Suprapubic skin (tissue), 4 donors: ENCODE measurements around the gene WDR77. TPM values are rescaled to one million over a fixed set of nuclear protein-coding genes. Genes with fewer than 3 reads are reported as not detected.

Experiments used
- DNase-seq, 2 donors: peaks; one replicate each; pipeline ENCODE4 v3.0.0-alpha.2; 2019; ENCODE audit warnings: low spot score in 2 of 2
- H3K27ac ChIP-seq: fragments of 200-600 bp; sonication (generic); one replicate; pipeline ENCODE4 v1.5.1; 2019
- H3K27me3 ChIP-seq: fragments of 200-600 bp; sonication (generic); one replicate; pipeline ENCODE4 v1.5.1; 2019
- H3K36me3 ChIP-seq: fragments of 200-600 bp; sonication (generic); one replicate; pipeline ENCODE4 v1.5.1; 2019
- H3K4me1 ChIP-seq: fragments of 200-600 bp; sonication (generic); one replicate; pipeline ENCODE4 v1.5.1; 2019
- H3K4me3 ChIP-seq: fragments of 200-600 bp; sonication (generic); one replicate; pipeline ENCODE4 v1.5.1; 2019; ENCODE audit warnings: mild to moderate bottlenecking
- H3K9me3 ChIP-seq: fragments of 200-600 bp; sonication (generic); one replicate; pipeline ENCODE4 v1.5.1; 2019
- CTCF ChIP-seq, 2 donors: fragments of 200-600 bp in 1 of 2; fragments of 450-650 bp in 1 of 2; sonication (generic) in 1 of 2; IDR thresholded peaks; one replicate each; pipeline ENCODE4 v1.5.1; 2016 to 2019; ENCODE audit warnings: antibody characterized with exemption in 2 of 2, mild to moderate bottlenecking in 1 of 2, moderate library complexity in 1 of 2
- EP300 ChIP-seq: sonication (generic); formaldehyde crosslinking; IDR thresholded peaks from one replicate; pipeline ENCODE4 v1.6.1; 2017; ENCODE audit warnings: antibody characterized with exemption
- POLR2A ChIP-seq, 2 donors: fragments of 450-650 bp; IDR thresholded peaks; one replicate each; pipeline ENCODE4 v1.6.1; 2017; ENCODE audit warnings: antibody characterized with exemption in 2 of 2, mild to moderate bottlenecking in 2 of 2, moderate library complexity in 2 of 2
- POLR2AphosphoS5 ChIP-seq, 3 donors: sonication (generic); formaldehyde crosslinking; IDR thresholded peaks; one replicate each; pipeline ENCODE4 v1.6.1; 2017; ENCODE audit warnings: antibody characterized with exemption in 3 of 3
- WGBS: methylation state at CpG from one replicate; pipeline ENCODE4 v1.1.5; 2018; 5-methylcytosine and 5-hydroxymethylcytosine counted together
- total RNA-seq, 4 donors: library from RNA; depleted of rRNA; stranded (reverse); fragments of >200 nt; gene quantifications; one replicate each; pipeline ENCODE4 v1.1.0, GENCODE V29; 2016

The WDR77 gene
- total RNA-seq, 4 donors from 2014 or later = 22.8 to 34.7 (median 33.4) TPM

GRCh38 chr1:111422546-111423391, 26.3 kb downstream of the WDR77 start:
- TF ChIP-seq POLR2A (IDR thresholded peaks at IDR 0.05) (no peak), CTCF (IDR thresholded peaks at IDR 0.05) (no peak), POLR2AphosphoS5 (IDR thresholded peaks at IDR 0.05) (no peak), EP300 (no peak)
- peaks cover 9% of the 10 kb centered on the region for H3K36me3 ChIP-seq
- WGBS = 78% methylated on average over 13 of the region's 13 CpGs
- H3K27ac ChIP-seq = no peak overlapping the region
- H3K4me3 ChIP-seq = no peak overlapping the region
- no peaks in the 10 kb centered on the region for H3K4me1 ChIP-seq
- peaks cover 4% of the 10 kb centered on the region for H3K27me3 ChIP-seq
- H3K9me3 ChIP-seq = no peaks in the 10 kb centered on the region
- no peak for DNase-seq

- Histone ChIP-seq H3K27ac (no peak overlapping the region), H3K9me3 (no peaks in the 10 kb centered on the region), H3K4me1 (no peaks in the 10 kb centered on the region), H3K4me3 (no peak overlapping the region), H3K27me3 (no peaks in the 10 kb centered on the region), H3K36me3 (peaks cover 9% of the 10 kb centered on the region)
- 80% methylated on average over 5 of the region's 5 CpGs for WGBS
- no peak for TF ChIP-seq POLR2AphosphoS5 (IDR thresholded peaks at IDR 0.05)
- TF ChIP-seq CTCF (IDR thresholded peaks at IDR 0.05) = no peak
- TF ChIP-seq EP300 = no peak
- TF ChIP-seq POLR2A (IDR thresholded peaks at IDR 0.05) = no peak
- DNase-seq = no peak
Observed at GRCh38 chr1:111420377-111420776, 28.7 kb downstream of the WDR77 start.

DNA sequence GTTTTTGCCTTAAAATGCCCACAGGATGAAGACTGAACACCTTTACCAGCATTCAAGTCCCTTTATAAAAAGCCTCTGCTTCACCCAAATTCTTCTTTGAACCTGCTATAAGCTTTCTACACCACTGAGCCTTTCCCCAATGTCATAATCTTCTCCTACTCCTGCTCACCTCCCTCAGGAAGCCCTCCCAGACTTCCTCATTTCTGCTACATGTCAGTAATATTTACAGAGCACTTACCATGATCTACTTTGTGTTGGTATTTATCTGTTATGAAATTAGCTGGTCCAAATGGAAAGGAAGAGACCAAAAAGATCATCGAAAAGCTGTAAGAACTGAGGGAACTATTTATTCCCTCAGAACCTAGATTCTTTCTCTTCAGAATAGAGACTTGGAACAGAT, 30.0 kb downstream of the WDR77 start:
- H3K4me3 ChIP-seq = no peak overlapping the region
- H3K27me3 ChIP-seq = no peaks in the 10 kb centered on the region
- H3K36me3 ChIP-seq = peaks cover 18% of the 10 kb centered on the region
- WGBS = 96% methylated on average over 1 of the region's 1 CpG
- no peak for TF ChIP-seq CTCF (IDR thresholded peaks at IDR 0.05)
- no peak for TF ChIP-seq EP300
- no peak for TF ChIP-seq POLR2A (IDR thresholded peaks at IDR 0.05)
- no peak for TF ChIP-seq POLR2AphosphoS5 (IDR thresholded peaks at IDR 0.05)
- no peak for DNase-seq
- H3K9me3 ChIP-seq = no peaks in the 10 kb centered on the region
- no peak overlapping the region for H3K27ac ChIP-seq
- no peaks in the 10 kb centered on the region for H3K4me1 ChIP-seq

GRCh38 chr1:111417755-111418154, 31.3 kb downstream of the WDR77 start:
- Histone ChIP-seq H3K4me1 (no peaks in the 10 kb centered on the region), H3K27me3 (no peaks in the 10 kb centered on the region), H3K9me3 (no peaks in the 10 kb centered on the region), H3K4me3 (no peak overlapping the region), H3K27ac (no peak overlapping the region), H3K36me3 (peaks cover 19% of the 10 kb centered on the region)
- no peak for DNase-seq
- 86% methylated on average over 1 of the region's 1 CpG for WGBS
- TF ChIP-seq POLR2AphosphoS5 (IDR thresholded peaks at IDR 0.05) = no peak
- no peak for TF ChIP-seq CTCF (IDR thresholded peaks at IDR 0.05)
- no peak for TF ChIP-seq POLR2A (IDR thresholded peaks at IDR 0.05)
- TF ChIP-seq EP300 = no peak

DNA sequence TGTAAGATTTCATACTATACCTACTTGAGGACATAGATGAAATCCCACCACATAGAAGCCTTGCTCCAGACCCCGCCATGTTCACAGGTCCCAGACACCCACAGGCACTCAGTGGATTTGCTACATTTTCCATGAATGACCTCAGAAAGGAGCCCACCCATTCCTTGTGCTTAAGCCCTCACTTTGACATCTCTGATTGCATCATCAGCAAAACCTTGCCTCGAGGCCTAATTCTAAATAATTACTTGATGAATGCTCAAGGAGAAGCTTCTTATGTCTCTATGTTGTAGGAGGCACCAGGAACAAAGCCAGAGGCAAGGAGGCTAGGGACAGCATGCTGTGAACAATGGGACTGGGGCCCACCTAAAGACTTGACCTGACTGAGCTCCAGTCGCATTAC, 33.6 kb downstream of the WDR77 start:
- WGBS = 95% methylated on average over 3 of the region's 3 CpGs
- no peak for DNase-seq
- H3K27me3 ChIP-seq = no peaks in the 10 kb centered on the region

More for the DNA sequence above, 33.6 kb downstream of the WDR77 start:
- Histone ChIP-seq H3K4me1 (no peaks in the 10 kb centered on the region), H3K36me3 (peaks cover 10% of the 10 kb centered on the region), H3K9me3 (no peaks in the 10 kb centered on the region), H3K27ac (no peak overlapping the region), H3K4me3 (no peak overlapping the region)
- no peak for TF ChIP-seq CTCF (IDR thresholded peaks at IDR 0.05)
- no peak for TF ChIP-seq EP300
- no peak for TF ChIP-seq POLR2A (IDR thresholded peaks at IDR 0.05)
- TF ChIP-seq POLR2AphosphoS5 (IDR thresholded peaks at IDR 0.05) = no peak
